WI38 (cell line): ENCODE measurements around the gene GPR161.
"Not testable (repeated sequence)": the region's sequence is repeated elsewhere in the genome, so short reads cannot be mapped to it uniquely, and the experiment has no call there.

ENCODE experiments used
- H3K4me3 ChIP-seq: 2 replicates; pipeline ENCODE4 v1.5.1; 2011; ENCODE audit warnings: low read depth, mild to moderate bottlenecking, control low read depth, low read length
- CTCF ChIP-seq: IDR thresholded peaks from 2 replicates; pipeline ENCODE4 v1.5.1; 2012; ENCODE audit warnings: low read depth, mild to moderate bottlenecking, control low read depth, low read length

Gene GPR161

DNA sequence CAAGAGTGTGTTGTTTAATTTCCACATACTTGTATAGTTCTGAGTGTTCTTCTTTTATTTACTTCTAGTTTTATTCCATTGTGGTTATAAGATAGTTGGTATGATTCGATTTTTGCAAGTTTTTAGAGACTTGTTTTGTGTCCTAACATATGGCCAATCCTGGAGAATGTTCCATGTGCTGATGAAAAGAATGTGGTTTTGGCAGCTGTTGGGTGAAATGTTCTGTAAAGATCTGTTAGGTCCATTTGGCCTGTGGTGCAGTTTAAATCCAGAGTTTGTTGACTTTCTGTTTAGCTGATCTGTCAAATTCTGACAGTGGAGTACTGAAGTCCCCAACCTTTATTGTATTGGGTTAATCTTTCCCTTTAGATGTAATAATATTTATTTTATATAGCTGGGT lies 22.5 kb upstream of the GPR161 start:
- no peak overlapping the region for H3K4me3 ChIP-seq
- TF ChIP-seq CTCF = no peak

DNA sequence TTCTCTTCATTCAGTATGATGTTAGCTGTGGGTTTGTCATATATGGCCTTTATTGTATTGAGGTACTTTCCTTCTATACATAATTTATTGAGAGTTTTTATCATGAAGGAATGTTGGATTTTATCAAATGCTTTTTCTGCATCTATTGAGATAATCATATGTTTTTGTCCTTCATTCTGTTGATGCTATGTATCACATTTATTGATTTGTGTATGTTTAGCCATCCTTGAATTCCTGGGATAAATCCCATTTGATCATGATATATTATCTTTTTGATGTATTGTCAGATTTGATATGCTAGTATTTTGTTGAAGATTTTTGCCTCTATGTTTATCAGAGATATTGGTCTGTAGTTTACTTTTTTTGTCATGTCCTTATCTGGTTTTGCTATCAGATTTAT lies 20.9 kb upstream of the GPR161 start:
- no peak overlapping the region for H3K4me3 ChIP-seq
- TF ChIP-seq CTCF = no peak

DNA sequence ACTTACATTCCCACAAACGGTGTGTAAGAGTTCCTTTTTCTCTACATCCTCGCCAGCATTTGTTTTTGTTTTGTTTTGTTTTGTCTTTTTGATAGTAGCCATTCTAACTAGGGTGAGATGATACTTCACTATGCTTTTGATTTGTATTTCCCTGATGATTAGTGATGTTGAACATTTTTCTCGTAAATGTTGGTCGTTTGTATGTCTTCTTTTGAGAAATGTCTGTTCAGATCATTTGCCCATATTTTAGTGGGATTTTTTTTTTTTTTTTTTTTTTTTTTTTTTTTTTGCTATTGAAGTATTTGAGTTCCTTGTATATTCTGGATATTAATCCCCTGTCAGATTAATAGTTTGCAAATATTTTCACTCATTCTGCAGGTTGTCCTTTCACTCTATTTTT lies 19.2 kb upstream of the GPR161 start:
- no peak overlapping the region for H3K4me3 ChIP-seq
- no peak for TF ChIP-seq CTCF

GRCh38 chr1:168154707-168155106 lies 18.0 kb upstream of the GPR161 start:
- H3K4me3 ChIP-seq = not testable (repeated sequence)

GRCh38 chr1:168151935-168152334 lies 15.2 kb upstream of the GPR161 start:
- H3K4me3 ChIP-seq = no peak overlapping the region
- no peak for TF ChIP-seq CTCF

- H3K4me3 ChIP-seq = no peak overlapping the region
- TF ChIP-seq CTCF = no peak
These were observed 13.6 kb upstream of the GPR161 start for GRCh38 chr1:168150283-168150682.

- TF ChIP-seq CTCF = no peak
- no peak overlapping the region for H3K4me3 ChIP-seq
These were observed 12.2 kb upstream of the GPR161 start for GRCh38 chr1:168148916-168149315.

DNA sequence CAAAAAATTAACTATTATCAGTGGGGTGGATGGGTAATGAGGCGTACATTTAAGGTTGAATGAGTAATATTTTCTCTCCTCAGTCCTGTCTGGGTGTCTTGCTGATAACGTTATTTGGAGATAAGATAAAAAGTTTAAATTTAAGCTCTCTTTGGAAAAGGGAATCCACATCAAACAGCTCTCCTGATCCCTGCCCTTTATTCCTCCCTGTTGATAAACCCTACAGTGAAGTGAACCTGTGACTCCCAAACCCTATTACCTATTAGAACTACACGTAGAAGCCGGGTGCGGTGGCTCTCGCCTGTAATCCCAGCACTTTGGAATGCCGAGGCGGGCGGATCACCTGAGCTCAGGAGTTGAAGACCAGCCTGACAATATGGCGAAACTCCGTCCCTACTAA lies 9.9 kb upstream of the GPR161 start:
- no peak for TF ChIP-seq CTCF
- no peak overlapping the region for H3K4me3 ChIP-seq
